ENCODE data around the gene STK32B.

- TF ChIP-seq EZH2phosphoT487 (IDR thresholded peaks at IDR 0.05; ENCODE audit: borderline replicate concordance, low read length) (no peak), CTCF (conservative IDR thresholded peaks at IDR 0.05; ENCODE audit: low read depth, low read length) (no peak), EZH2 (IDR thresholded peaks at IDR 0.05; ENCODE audit: low read length, unreplicated experiment) (no peak)
Observed at GRCh38 chr4:5039800-5040199, 11.5 kb upstream of the STK32B start.
